Chondrocyte (in vitro differentiated cells): ENCODE data around the gene IQCB1. TPM values are rescaled to one million over a fixed set of nuclear protein-coding genes. Genes with fewer than 3 reads are reported as not detected.

Experiments used
- DNase-seq: peaks from one replicate; pipeline ENCODE4 v3.0.0; 2021; ENCODE audit warnings: mixed read lengths, low spot score
- H3K27ac Mint-ChIP-seq: one replicate; pipeline ENCODE4 v1.8.0; 2021; ENCODE audit warnings: mild to moderate bottlenecking, moderate library complexity, mixed read lengths; ENCODE audit not compliant: unreplicated experiment
- H3K27me3 Mint-ChIP-seq: 2 replicates; pipeline ENCODE4 v1.8.0; 2021; ENCODE audit warnings: low read depth, mixed read lengths
- H3K36me3 Mint-ChIP-seq: 2 replicates; pipeline ENCODE4 v1.8.0; 2021; ENCODE audit warnings: low read depth, mixed read lengths
- H3K4me1 Mint-ChIP-seq: 2 replicates; pipeline ENCODE4 v1.8.0; 2021; ENCODE audit warnings: low read depth, mild to moderate bottlenecking, mixed read lengths
- H3K4me3 Mint-ChIP-seq: one replicate; pipeline ENCODE4 v1.8.0; 2021; ENCODE audit warnings: mild to moderate bottlenecking, moderate library complexity, mixed read lengths; ENCODE audit not compliant: unreplicated experiment
- H3K9me3 Mint-ChIP-seq: 2 replicates; pipeline ENCODE4 v1.8.0; 2021; ENCODE audit warnings: low read depth, mixed read lengths
- total RNA-seq: library from RNA; stranded (reverse); gene quantifications from 3 replicates; pipeline ENCODE4 v1.2.1, GENCODE V29; 2021
- TF ChIP-seq, protein P1 (sequence below): fragments of 200-600 bp; sonication (generic); IDR thresholded peaks from 2 replicates; pipeline ENCODE4 v1.5.0; 2021; ENCODE audit warnings: antibody characterized with exemption, mild to moderate bottlenecking, moderate library complexity

IQCB1 gene
- total RNA-seq, 1 donor from 2014 or later: 12.6 TPM

DNA sequence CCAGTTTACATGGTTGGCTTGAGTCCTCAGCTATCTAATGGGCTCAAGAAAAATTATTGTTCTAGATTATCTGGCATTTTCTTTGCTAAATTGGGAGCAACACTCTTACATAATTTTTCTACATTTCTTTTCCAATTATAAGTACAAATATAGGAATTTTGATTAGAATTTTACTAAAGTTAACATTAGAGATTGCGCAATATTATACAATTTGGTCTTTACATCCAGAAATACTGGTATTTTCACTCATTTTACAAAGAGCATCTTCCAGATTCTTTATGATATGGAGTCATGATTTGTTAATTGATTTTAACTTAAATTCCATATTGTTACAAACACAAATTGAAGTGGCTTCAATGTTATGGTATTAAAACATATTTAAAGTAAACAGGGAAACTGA, 65.6 kb downstream of the IQCB1 start:
- Mint-ChIP-seq H3K4me3 (no peak overlapping the region), H3K36me3 (peaks cover 24% of the 10 kb centered on the region), H3K27ac (no peak overlapping the region), H3K9me3 (no peaks in the 10 kb centered on the region), H3K27me3 (no peaks in the 10 kb centered on the region), H3K4me1 (no peaks in the 10 kb centered on the region)
- TF ChIP-seq, protein P1, sequence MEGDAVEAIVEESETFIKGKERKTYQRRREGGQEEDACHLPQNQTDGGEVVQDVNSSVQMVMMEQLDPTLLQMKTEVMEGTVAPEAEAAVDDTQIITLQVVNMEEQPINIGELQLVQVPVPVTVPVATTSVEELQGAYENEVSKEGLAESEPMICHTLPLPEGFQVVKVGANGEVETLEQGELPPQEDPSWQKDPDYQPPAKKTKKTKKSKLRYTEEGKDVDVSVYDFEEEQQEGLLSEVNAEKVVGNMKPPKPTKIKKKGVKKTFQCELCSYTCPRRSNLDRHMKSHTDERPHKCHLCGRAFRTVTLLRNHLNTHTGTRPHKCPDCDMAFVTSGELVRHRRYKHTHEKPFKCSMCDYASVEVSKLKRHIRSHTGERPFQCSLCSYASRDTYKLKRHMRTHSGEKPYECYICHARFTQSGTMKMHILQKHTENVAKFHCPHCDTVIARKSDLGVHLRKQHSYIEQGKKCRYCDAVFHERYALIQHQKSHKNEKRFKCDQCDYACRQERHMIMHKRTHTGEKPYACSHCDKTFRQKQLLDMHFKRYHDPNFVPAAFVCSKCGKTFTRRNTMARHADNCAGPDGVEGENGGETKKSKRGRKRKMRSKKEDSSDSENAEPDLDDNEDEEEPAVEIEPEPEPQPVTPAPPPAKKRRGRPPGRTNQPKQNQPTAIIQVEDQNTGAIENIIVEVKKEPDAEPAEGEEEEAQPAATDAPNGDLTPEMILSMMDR: no peak
- DNase-seq: no peak

GRCh38 chr3:121768452-121768851, 66.4 kb downstream of the IQCB1 start:
- H3K9me3 Mint-ChIP-seq: no peaks in the 10 kb centered on the region
- no peak overlapping the region for H3K4me3 Mint-ChIP-seq
- TF ChIP-seq, protein P1: no peak
- no peaks in the 10 kb centered on the region for H3K4me1 Mint-ChIP-seq
- H3K36me3 Mint-ChIP-seq: peaks cover 19% of the 10 kb centered on the region
- H3K27ac Mint-ChIP-seq: no peak overlapping the region
- H3K27me3 Mint-ChIP-seq: no peaks in the 10 kb centered on the region
- no peak for DNase-seq

- Mint-ChIP-seq H3K4me1 (no peaks in the 10 kb centered on the region), H3K27ac (no peak overlapping the region), H3K36me3 (no peaks in the 10 kb centered on the region), H3K9me3 (no peaks in the 10 kb centered on the region), H3K4me3 (no peak overlapping the region), H3K27me3 (peaks cover 15% of the 10 kb centered on the region)
- DNase-seq: no peak
- TF ChIP-seq, protein P1: no peak
These were observed 75.2 kb downstream of the IQCB1 start for GRCh38 chr3:121759541-121760202.

GRCh38 chr3:121758727-121759450, 76.0 kb downstream of the IQCB1 start:
- Mint-ChIP-seq H3K4me1 (no peaks in the 10 kb centered on the region), H3K27me3 (peaks cover 15% of the 10 kb centered on the region), H3K36me3 (no peaks in the 10 kb centered on the region), H3K4me3 (no peak overlapping the region), H3K9me3 (no peaks in the 10 kb centered on the region), H3K27ac (no peak overlapping the region)
- no peak for DNase-seq
- TF ChIP-seq, protein P1: no peak

GRCh38 chr3:121757812-121758545, 76.9 kb downstream of the IQCB1 start:
- Mint-ChIP-seq H3K27me3 (peaks cover 17% of the 10 kb centered on the region), H3K27ac (no peak overlapping the region), H3K4me3 (no peak overlapping the region), H3K9me3 (no peaks in the 10 kb centered on the region), H3K36me3 (no peaks in the 10 kb centered on the region), H3K4me1 (no peaks in the 10 kb centered on the region)
- TF ChIP-seq, protein P1: no peak
- DNase-seq: no peak
